Breast epithelium (tissue), 4 donors: ENCODE results near the gene RGS18. TPM values are rescaled to one million over a fixed set of nuclear protein-coding genes. Genes with fewer than 3 reads are reported as not detected.

Experiments
- DNase-seq, 2 donors: peaks; one replicate each; pipeline ENCODE4 v3.0.0-alpha.2; 2019; ENCODE audit warnings: low spot score in 2 of 2
- H3K27ac ChIP-seq, 2 donors: fragments of 200-600 bp; sonication (generic) in 1 of 2; one replicate each; pipeline ENCODE4 v1.5.1; 2016 to 2019; ENCODE audit warnings: mild to moderate bottlenecking in 1 of 2
- H3K27me3 ChIP-seq, 2 donors: fragments of 200-600 bp; sonication (generic) in 1 of 2; one replicate each; pipeline versions ENCODE4 v1.5.1 to v1.6.0; 2017 to 2019; ENCODE audit warnings: control low read depth in 1 of 2, mild to moderate bottlenecking in 1 of 2
- H3K36me3 ChIP-seq: fragments of 200-600 bp; one replicate; pipeline ENCODE4 v1.5.1; 2019
- H3K4me1 ChIP-seq, 2 donors: fragments of 200-600 bp; sonication (generic); one replicate each; pipeline ENCODE4 v1.5.1; 2016 to 2019; ENCODE audit warnings: control low read depth in 1 of 2
- H3K4me3 ChIP-seq, 3 donors: fragments of 200-600 bp; sonication (generic); 1 replicate in 2 of 3; 2 replicates in 1 of 3; pipeline ENCODE4 v1.5.1; 2016 to 2019; ENCODE audit warnings: mild to moderate bottlenecking in 3 of 3, moderate library complexity in 2 of 3
- H3K9me3 ChIP-seq, 2 donors: fragments of 200-600 bp; sonication (generic) in 1 of 2; one replicate each; pipeline ENCODE4 v1.5.1; 2016 to 2019; ENCODE audit warnings: control low read depth in 1 of 2
- POLR2A ChIP-seq: fragments of 450-650 bp; IDR thresholded peaks from one replicate; pipeline ENCODE4 v1.6.1; 2016; ENCODE audit warnings: antibody characterized with exemption, mild to moderate bottlenecking, moderate library complexity
- POLR2AphosphoS5 ChIP-seq, 3 donors: sonication (generic); formaldehyde crosslinking; IDR thresholded peaks; one replicate each; pipeline ENCODE4 v1.6.1; 2017; ENCODE audit warnings: antibody characterized with exemption in 3 of 3
- intact Hi-C: fragments of 100-400 bp; cut with DNase I; formaldehyde crosslinking; loops from one replicate; pipeline ENCODE4 v1.15.1; 2023; ENCODE audit warnings: low total_unique reads
- total RNA-seq, 3 donors: library from RNA; depleted of rRNA; stranded (reverse); fragments of >200 nt; gene quantifications; one replicate each; pipeline ENCODE4 v1.1.0, GENCODE V29; 2016
- TF ChIP-seq, protein P1 (sequence below), 3 donors: fragments of 450-650 bp; IDR thresholded peaks; one replicate each; pipeline ENCODE4 v1.5.1; 2016 to 2017; ENCODE audit warnings: antibody characterized with exemption in 3 of 3, mild to moderate bottlenecking in 3 of 3, moderate library complexity in 3 of 3

RGS18 gene
- total RNA-seq, 3 donors from 2014 or later: 2.0 to 4.4 (median 2.6) TPM

DNA sequence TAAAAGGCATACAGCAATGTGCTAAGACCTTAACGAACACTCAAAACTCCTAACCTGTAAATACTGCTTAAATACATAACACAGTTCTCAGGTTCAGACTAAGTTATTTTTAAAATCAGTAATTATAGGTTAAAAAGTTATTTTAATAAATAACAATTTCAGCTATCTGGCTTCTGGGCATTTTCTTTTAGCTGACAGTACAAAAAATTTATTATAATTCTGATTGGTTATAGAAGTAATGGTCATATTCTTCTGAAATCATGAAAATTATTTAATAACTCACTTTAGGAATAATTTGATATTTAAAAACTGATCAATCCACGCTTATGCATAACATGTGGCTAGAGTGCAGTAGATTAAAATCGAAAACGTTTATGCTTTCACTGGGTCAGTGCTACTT is 10.7 kb downstream of the RGS18 start:
- no peak for DNase-seq
- Histone ChIP-seq H3K27ac (no peak overlapping the region), H3K9me3 (peaks cover 4 to 5% of the 10 kb centered on the region in 2 donors), H3K4me1 (no peaks in the 10 kb centered on the region), H3K4me3 (no peak overlapping the region), H3K27me3 (no peaks in the 10 kb centered on the region), H3K36me3 (no peaks in the 10 kb centered on the region)
- intact Hi-C loops: no loop called here
- TF ChIP-seq, protein P1, sequence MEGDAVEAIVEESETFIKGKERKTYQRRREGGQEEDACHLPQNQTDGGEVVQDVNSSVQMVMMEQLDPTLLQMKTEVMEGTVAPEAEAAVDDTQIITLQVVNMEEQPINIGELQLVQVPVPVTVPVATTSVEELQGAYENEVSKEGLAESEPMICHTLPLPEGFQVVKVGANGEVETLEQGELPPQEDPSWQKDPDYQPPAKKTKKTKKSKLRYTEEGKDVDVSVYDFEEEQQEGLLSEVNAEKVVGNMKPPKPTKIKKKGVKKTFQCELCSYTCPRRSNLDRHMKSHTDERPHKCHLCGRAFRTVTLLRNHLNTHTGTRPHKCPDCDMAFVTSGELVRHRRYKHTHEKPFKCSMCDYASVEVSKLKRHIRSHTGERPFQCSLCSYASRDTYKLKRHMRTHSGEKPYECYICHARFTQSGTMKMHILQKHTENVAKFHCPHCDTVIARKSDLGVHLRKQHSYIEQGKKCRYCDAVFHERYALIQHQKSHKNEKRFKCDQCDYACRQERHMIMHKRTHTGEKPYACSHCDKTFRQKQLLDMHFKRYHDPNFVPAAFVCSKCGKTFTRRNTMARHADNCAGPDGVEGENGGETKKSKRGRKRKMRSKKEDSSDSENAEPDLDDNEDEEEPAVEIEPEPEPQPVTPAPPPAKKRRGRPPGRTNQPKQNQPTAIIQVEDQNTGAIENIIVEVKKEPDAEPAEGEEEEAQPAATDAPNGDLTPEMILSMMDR (IDR thresholded peaks at IDR 0.05): no peak
- TF ChIP-seq POLR2A (no peak), POLR2AphosphoS5 (IDR thresholded peaks at IDR 0.05) (no peak)

DNA sequence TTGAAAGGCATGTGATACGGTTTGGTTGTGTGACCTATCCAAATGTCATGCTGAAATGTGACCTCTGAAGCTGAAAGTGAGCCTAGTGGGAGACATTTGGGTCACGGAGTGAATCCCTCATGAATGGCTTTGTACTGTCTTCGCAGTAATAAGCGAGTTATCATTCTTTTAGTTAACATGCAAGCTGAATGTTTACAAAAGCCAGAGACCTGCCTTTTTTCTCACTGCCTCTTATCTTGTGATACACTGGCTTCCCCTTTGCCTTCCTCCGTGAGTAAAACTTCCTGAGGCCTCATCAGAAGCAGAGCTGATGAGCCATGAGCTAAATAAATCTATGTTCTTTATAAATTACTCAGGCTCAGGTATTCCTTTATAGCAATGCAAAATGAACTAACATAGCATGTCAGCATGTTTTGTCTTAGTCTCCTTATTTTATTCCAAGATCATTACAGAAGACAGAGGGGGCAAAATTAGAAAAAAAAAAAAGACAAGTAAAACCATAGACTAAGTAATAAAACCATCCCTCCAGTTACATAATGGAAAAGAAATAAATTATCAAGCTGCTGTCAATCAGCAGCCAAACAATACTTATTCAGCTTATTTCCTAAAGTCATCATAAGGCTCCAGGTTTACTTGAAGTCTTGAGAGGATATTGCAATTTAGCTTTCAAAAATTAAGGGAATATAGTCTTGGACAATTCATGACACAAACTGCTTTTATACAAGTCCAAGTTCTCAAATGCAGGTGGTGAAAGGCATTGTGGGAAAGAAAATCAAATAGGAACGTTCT is 12.1 kb downstream of the RGS18 start:
- intact Hi-C loops: no loop called here
- Histone ChIP-seq H3K27ac (no peak overlapping the region), H3K36me3 (no peaks in the 10 kb centered on the region), H3K4me1 (no peaks in the 10 kb centered on the region), H3K4me3 (no peak overlapping the region), H3K9me3 (peaks cover 0 to under 1% of the 10 kb centered on the region in 2 donors), H3K27me3 (no peaks in the 10 kb centered on the region)
- no peak for DNase-seq
- TF ChIP-seq POLR2AphosphoS5 (IDR thresholded peaks at IDR 0.05): no peak
- TF ChIP-seq, protein P1 (IDR thresholded peaks at IDR 0.05): no peak
- no peak for TF ChIP-seq POLR2A

DNA sequence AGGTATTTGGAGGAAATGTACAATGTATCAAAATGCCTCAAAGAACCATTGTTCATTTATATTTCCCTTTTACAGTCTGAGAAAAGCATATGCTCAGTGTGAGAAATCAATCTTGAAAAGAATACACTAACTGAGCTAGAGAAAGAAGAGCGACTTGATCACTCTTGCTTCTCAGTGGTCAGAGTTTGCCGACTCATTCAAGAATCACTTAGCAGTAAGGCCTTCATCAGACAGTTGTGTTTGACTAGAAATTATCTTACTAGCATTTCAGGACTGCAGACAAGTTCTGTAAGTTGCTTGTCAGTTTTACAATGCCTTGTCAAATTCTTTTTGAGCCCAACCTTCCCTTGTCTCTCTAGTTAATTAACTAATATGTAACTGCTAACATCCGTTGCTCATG is 12.9 kb downstream of the RGS18 start:
- Histone ChIP-seq H3K4me1 (no peaks in the 10 kb centered on the region), H3K27me3 (no peaks in the 10 kb centered on the region), H3K36me3 (no peaks in the 10 kb centered on the region), H3K4me3 (no peak overlapping the region), H3K27ac (no peak overlapping the region), H3K9me3 (no peaks in the 10 kb centered on the region)
- TF ChIP-seq POLR2A (no peak), POLR2AphosphoS5 (IDR thresholded peaks at IDR 0.05) (no peak)
- TF ChIP-seq, protein P1 (IDR thresholded peaks at IDR 0.05): no peak
- DNase-seq: no peak
- intact Hi-C loops: no loop called here

DNA sequence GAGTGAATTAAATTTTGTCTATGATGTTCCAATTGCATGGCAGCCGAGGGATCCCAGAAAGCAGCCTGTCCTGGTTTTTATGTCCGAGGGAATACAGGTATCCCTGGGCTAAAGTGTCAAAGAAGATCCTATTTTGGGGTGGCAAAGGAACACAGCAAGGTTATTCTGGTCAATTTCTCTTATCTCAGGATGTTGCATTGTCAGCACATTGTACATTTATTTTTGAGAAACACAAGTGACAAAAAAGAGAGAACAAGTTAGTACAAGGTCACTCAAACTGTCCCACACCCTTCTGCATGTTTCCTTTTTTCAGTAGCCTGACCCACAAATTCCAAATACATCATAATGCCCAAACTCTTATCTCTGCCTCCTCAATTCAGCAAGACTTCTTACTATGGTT is 17.7 kb downstream of the RGS18 start:
- intact Hi-C loops: no loop called here
- H3K4me3 ChIP-seq: no peak overlapping the region
- H3K9me3 ChIP-seq: no peaks in the 10 kb centered on the region
- TF ChIP-seq POLR2AphosphoS5 (IDR thresholded peaks at IDR 0.05): no peak
- no peak for TF ChIP-seq POLR2A
- TF ChIP-seq, protein P1 (IDR thresholded peaks at IDR 0.05): no peak
- H3K27ac ChIP-seq: no peak overlapping the region
- no peak for DNase-seq
- no peaks in the 10 kb centered on the region for H3K36me3 ChIP-seq
- H3K27me3 ChIP-seq: no peaks in the 10 kb centered on the region
- no peaks in the 10 kb centered on the region for H3K4me1 ChIP-seq

DNA sequence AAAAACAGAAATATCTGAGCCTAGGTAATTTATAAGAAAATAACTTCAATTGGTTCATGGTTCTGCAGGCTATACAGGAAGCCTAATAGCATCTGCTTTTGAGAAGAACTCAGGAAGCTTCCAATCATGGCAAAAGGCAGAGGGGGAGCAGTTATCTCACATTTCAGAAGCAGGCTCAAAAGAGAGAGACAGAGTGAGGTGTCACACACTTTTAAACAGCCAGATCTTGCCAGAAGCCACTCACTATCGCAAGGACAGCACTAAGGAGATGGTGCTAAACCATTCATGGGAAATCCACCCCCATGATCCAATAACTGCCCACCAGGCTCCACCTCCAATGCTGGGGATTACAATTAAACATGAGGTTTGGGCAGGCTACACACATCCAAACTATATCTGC is 25.5 kb downstream of the RGS18 start:
- Histone ChIP-seq H3K27ac (no peak overlapping the region), H3K4me3 (no peak overlapping the region), H3K9me3 (no peaks in the 10 kb centered on the region), H3K4me1 (no peaks in the 10 kb centered on the region), H3K27me3 (no peaks in the 10 kb centered on the region), H3K36me3 (no peaks in the 10 kb centered on the region)
- TF ChIP-seq POLR2A (no peak), POLR2AphosphoS5 (IDR thresholded peaks at IDR 0.05) (no peak)
- TF ChIP-seq, protein P1 (IDR thresholded peaks at IDR 0.05): no peak
- intact Hi-C loops: no loop called here
- no peak for DNase-seq
